Lower lobe of right lung (tissue), 2 donors: Measurements from ENCODE around the gene SEMA4F. TPM values are rescaled to one million over a fixed set of nuclear protein-coding genes. Genes with fewer than 3 reads are reported as not detected.

Source experiments
- ATAC-seq, 2 donors: fragments of 200-7000 bp; cut with Tn5 transposase; one replicate each; pipeline ENCODE4 v1.9.1; 2020 to 2022; ENCODE audit warnings: mild to moderate bottlenecking in 2 of 2, moderate library complexity in 2 of 2
- DNase-seq: peaks from one replicate; pipeline ENCODE4 v3.0.0-alpha.2; 2020
- H3K27ac ChIP-seq: fragments of 200-600 bp; one replicate; pipeline ENCODE4 v1.8.0; 2022
- H3K27me3 ChIP-seq: fragments of 200-600 bp; one replicate; pipeline ENCODE4 v1.8.0; 2022; ENCODE audit warnings: low read depth
- H3K36me3 ChIP-seq: fragments of 200-600 bp; one replicate; pipeline ENCODE4 v1.8.0; 2022; ENCODE audit warnings: mild to moderate bottlenecking
- H3K4me1 ChIP-seq: fragments of 200-600 bp; one replicate; pipeline ENCODE4 v1.8.0; 2022
- H3K4me3 ChIP-seq: fragments of 200-600 bp; one replicate; pipeline ENCODE4 v1.8.0; 2022; ENCODE audit warnings: mild to moderate bottlenecking
- H3K9me3 ChIP-seq: fragments of 200-600 bp; one replicate; pipeline ENCODE4 v1.8.0; 2022
- intact Hi-C: fragments of 100-400 bp; cut with DNase I; formaldehyde crosslinking; loops from one replicate; pipeline ENCODE4 v1.11.0; 2022
- total RNA-seq: library from RNA; stranded (reverse); fragmentation: NEBNext Ultra II Directional; extraction: Animal tissue kit (Norgen Biotek cat#: 25700); gene quantifications from one replicate; pipeline ENCODE4 v1.2.1, GENCODE V29; 2021
- TF ChIP-seq, protein P1 (sequence below): fragments of 200-600 bp; IDR thresholded peaks from one replicate; pipeline ENCODE4 v1.8.0; 2022; ENCODE audit warnings: antibody characterized with exemption, mild to moderate bottlenecking
- donor health status: DM: no; HTN: yes; CAD: no; lungs with severe emphysema.

SEMA4F gene
- total RNA-seq, 1 donor from 2014 or later, result 12.0 TPM

DNA sequence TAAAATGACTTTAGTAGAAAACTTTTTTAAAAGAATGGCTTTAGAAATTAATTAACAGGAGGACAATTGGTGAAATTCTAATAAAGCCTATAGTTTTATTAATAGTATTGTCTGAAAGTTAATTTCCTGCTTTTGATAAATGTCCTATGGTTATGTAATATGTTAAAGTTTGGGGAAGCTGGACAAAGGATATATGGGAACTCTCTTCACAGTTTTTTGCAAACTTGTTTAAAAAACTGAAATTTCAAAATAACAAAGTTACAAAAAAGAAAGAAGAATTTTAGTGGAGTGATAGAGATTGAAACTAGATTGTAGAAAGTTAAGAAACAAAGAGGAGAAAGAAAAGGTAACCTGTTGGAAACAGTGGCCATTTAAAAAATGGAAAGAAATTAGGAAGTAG is 67.3 kb downstream of the SEMA4F start:
- H3K27me3 ChIP-seq, result no peaks in the 10 kb centered on the region
- TF ChIP-seq, protein P1, sequence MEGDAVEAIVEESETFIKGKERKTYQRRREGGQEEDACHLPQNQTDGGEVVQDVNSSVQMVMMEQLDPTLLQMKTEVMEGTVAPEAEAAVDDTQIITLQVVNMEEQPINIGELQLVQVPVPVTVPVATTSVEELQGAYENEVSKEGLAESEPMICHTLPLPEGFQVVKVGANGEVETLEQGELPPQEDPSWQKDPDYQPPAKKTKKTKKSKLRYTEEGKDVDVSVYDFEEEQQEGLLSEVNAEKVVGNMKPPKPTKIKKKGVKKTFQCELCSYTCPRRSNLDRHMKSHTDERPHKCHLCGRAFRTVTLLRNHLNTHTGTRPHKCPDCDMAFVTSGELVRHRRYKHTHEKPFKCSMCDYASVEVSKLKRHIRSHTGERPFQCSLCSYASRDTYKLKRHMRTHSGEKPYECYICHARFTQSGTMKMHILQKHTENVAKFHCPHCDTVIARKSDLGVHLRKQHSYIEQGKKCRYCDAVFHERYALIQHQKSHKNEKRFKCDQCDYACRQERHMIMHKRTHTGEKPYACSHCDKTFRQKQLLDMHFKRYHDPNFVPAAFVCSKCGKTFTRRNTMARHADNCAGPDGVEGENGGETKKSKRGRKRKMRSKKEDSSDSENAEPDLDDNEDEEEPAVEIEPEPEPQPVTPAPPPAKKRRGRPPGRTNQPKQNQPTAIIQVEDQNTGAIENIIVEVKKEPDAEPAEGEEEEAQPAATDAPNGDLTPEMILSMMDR, result no peak
- H3K4me1 ChIP-seq, result no peaks in the 10 kb centered on the region
- no peaks in the 10 kb centered on the region for H3K9me3 ChIP-seq
- ATAC-seq (no peak), DNase-seq (no peak)
- no peak overlapping the region for H3K27ac ChIP-seq
- intact Hi-C loops, result no loop called here
- H3K36me3 ChIP-seq, result no peaks in the 10 kb centered on the region
- H3K4me3 ChIP-seq, result no peak overlapping the region

- Histone ChIP-seq H3K27me3 (no peaks in the 10 kb centered on the region), H3K27ac (no peak overlapping the region), H3K4me3 (no peak overlapping the region), H3K9me3 (no peaks in the 10 kb centered on the region), H3K36me3 (no peaks in the 10 kb centered on the region), H3K4me1 (no peaks in the 10 kb centered on the region)
- intact Hi-C loops, result no loop called here
- ATAC-seq (no peak), DNase-seq (no peak)
- TF ChIP-seq, protein P1, result no peak
Observed at GRCh38 chr2:74724496-74724895, 70.4 kb downstream of the SEMA4F start.

GRCh38 chr2:74725287-74725686 is 71.2 kb downstream of the SEMA4F start:
- H3K4me3 ChIP-seq, result no peak overlapping the region
- no peaks in the 10 kb centered on the region for H3K27me3 ChIP-seq
- intact Hi-C loops, result no loop called here
- H3K4me1 ChIP-seq, result no peaks in the 10 kb centered on the region
- ATAC-seq, result no peak
- TF ChIP-seq, protein P1, result no peak
- no peak overlapping the region for H3K27ac ChIP-seq
- H3K9me3 ChIP-seq, result no peaks in the 10 kb centered on the region
- no peaks in the 10 kb centered on the region for H3K36me3 ChIP-seq
- DNase-seq, result no peak

DNA sequence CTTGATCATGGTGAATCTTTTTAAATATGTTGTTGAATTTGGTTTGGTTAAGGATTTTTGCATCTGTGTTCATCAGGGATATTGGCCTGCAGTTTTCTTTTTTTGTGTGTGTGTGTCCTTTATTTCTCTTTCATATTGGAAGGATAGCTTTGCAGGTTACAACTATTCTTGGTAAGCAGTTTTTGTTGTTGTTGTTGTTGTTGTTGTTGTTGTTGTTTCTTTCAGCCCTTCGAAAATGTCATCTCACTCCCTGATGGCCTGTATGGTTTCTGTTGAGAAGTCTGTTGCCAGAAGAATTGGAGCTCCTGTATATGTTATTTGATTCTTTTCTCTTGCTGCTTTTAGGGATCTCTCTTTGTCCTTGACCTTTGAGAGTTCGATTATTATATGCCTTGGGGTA is 74.8 kb downstream of the SEMA4F start:
- no peaks in the 10 kb centered on the region for H3K27me3 ChIP-seq
- intact Hi-C loops, result no loop called here
- no peak for ATAC-seq

GRCh38 chr2:74730530-74730929 is 76.5 kb downstream of the SEMA4F start:
- DNase-seq (no peak), ATAC-seq (no peak)
- no peaks in the 10 kb centered on the region for H3K4me1 ChIP-seq
- TF ChIP-seq, protein P1, result no peak
- intact Hi-C loops, result no loop called here
- H3K9me3 ChIP-seq, result no peaks in the 10 kb centered on the region
- H3K4me3 ChIP-seq, result no peak overlapping the region
- H3K27ac ChIP-seq, result no peak overlapping the region
- no peaks in the 10 kb centered on the region for H3K36me3 ChIP-seq
- no peaks in the 10 kb centered on the region for H3K27me3 ChIP-seq

More for the DNA sequence above, 74.8 kb downstream of the SEMA4F start:
- DNase-seq, result no peak
- H3K4me1 ChIP-seq, result no peaks in the 10 kb centered on the region
- H3K27ac ChIP-seq, result no peak overlapping the region
- no peak overlapping the region for H3K4me3 ChIP-seq
- TF ChIP-seq, protein P1, result no peak
- H3K9me3 ChIP-seq, result no peaks in the 10 kb centered on the region
- H3K36me3 ChIP-seq, result no peaks in the 10 kb centered on the region

Other genes with a start within 250 kb of the SEMA4F start
- 10.0 TPM for gene C2orf81, start 232.6 kb upstream of the SEMA4F start, total RNA-seq
- 14.5 TPM for gene WDR54, start 232.5 kb upstream of the SEMA4F start, total RNA-seq
- 27.5 TPM for gene RTKN, start 212.3 kb upstream of the SEMA4F start, total RNA-seq
- 38.4 TPM for gene INO80B, start 199.2 kb upstream of the SEMA4F start, total RNA-seq
- gene WBP1, start 195.8 kb upstream of the SEMA4F start, total RNA-seq, result 60.1 TPM
- gene MOGS, start 188.9 kb upstream of the SEMA4F start, total RNA-seq, result 50.9 TPM
- 81.3 TPM for gene MRPL53, start 181.6 kb upstream of the SEMA4F start, total RNA-seq
- gene CCDC142, start 171.2 kb upstream of the SEMA4F start, total RNA-seq, result 20.2 TPM
- gene TTC31, start 171.2 kb upstream of the SEMA4F start, total RNA-seq, result 23.0 TPM
- gene LBX2, start 154.6 kb upstream of the SEMA4F start, total RNA-seq, result 1.5 TPM
- gene PCGF1, start 146.6 kb upstream of the SEMA4F start, total RNA-seq, result 28.4 TPM
- not detected for gene TLX2, start 139.8 kb upstream of the SEMA4F start, total RNA-seq
- gene DQX1, start 128.0 kb upstream of the SEMA4F start, total RNA-seq, result 0.44 TPM
- 122 TPM for gene AUP1, start 124.5 kb upstream of the SEMA4F start, total RNA-seq
- 34.3 TPM for gene HTRA2, start 124.3 kb upstream of the SEMA4F start, total RNA-seq
- 12.1 TPM for gene LOXL3, start 100.3 kb upstream of the SEMA4F start, total RNA-seq
- 38.4 TPM for gene DOK1, start 99.5 kb upstream of the SEMA4F start, total RNA-seq
- gene M1AP, start 5.9 kb upstream of the SEMA4F start, total RNA-seq, result 1.8 TPM
- gene HK2, start 179.9 kb downstream of the SEMA4F start, total RNA-seq, result 86.7 TPM